SK-N-MC (cell line): ENCODE results near the gene DCLK2.

Experiments
- EZH2 ChIP-seq: fragments of 200-600 bp; sonication (generic); IDR thresholded peaks from one replicate; pipeline ENCODE4 v1.6.1; 2017; ENCODE audit warnings: antibody characterized with exemption
- FOXP2 ChIP-seq: optimal IDR thresholded peaks from 2 replicates; pipeline ENCODE3; 2011; ENCODE audit warnings: mild to moderate bottlenecking, moderate library complexity; ENCODE audit not compliant: insufficient read depth; ENCODE audit errors: extremely low read length, control extremely low read depth
- POLR2AphosphoS5 ChIP-seq: IDR thresholded peaks from 2 replicates; pipeline ENCODE4 v1.6.1; 2012; ENCODE audit warnings: mild to moderate bottlenecking, low read depth, low read length, borderline replicate concordance

DNA sequence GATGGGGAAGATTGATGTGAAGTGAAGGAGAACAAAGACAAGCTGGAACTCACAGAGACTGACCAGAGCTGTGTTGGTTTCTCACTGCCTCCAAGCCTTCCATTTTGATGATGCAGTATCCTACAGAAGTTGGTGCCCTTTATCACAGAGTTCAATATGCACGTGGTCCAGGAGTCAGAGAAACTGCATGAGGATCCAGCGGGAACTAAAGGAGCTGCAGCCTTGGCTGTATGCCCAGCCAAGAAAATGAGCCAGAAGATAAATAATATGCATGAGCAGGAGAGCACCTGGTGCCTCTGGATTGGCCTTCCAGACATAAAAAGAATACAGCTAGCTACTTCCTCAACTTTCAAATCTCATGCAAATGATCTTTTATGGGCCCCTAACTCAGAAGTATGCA, 44.3 kb upstream of the DCLK2 start:
- TF ChIP-seq POLR2AphosphoS5 (no peak), EZH2 (no peak), FOXP2 (no peak)
